HG02885 (cell line): Measurements from ENCODE around the gene CEP78.

ENCODE experiments used
- ATAC-seq: cut with Tn5 transposase; IDR thresholded peaks from one replicate; pipeline ENCODE4 v1.9.1; 2021; ENCODE audit warnings: mild to moderate bottlenecking; ENCODE audit not compliant: unreplicated experiment, poor library complexity

CEP78 gene

DNA sequence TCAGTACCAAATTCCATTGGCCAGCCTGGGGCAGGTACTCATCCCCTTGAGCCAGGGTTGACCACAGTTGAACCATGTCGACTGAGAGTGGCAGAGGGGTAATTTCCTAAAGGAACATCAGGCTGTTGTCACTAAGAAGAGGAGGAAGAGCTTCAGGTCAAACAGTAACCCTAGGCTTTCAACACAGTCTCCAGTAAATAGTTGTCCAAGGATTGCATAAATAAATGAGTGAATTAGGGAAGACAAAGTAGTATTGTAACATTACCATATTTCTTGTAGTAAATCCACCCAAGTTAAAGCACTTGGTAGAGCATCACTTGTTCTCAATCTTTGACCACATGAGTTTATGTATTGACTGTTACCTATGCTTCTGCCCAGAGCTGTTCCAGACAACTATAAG, 68.5 kb downstream of the CEP78 start:
- no peak for ATAC-seq

DNA sequence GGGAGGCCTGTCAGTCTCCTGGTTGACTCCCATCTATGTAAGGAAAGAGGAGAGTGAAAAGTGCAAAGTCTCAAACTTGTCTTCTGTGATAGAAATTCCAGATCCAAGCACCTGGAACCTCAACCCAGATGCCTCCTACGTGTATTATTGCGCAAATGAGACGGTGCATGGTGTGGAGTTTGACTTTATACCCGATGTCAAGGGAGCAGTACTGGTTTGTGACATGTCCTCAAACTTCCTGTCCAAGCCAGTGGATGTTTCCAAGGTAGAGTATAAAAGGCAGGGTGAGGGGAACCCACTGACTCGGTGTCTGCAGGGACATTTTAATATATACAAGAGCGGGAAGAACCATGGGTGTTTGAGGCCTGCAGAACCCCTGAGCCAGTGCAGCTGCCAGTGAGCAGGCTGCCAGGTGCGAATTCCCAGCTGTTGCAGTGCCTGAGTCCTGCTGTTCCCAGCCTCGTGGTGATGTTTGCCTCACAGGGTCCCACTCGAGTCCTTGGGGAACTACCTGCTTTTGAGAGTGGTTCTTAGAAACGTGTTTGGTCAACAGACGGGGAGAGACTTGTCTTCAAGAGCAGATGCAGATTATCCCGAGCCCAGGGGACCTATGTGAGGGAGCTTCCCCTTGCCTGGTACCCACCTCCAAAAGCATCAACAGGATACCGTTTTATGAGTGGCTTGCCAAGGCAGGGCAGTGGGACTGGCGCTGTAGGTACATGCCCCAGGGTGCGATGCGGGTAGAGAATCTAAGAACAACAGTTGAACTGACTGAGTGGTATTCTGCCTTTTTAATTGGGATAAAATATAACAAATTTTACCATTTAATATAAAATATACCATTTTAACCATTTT, 70.6 kb downstream of the CEP78 start:
- ATAC-seq = no peak

DNA sequence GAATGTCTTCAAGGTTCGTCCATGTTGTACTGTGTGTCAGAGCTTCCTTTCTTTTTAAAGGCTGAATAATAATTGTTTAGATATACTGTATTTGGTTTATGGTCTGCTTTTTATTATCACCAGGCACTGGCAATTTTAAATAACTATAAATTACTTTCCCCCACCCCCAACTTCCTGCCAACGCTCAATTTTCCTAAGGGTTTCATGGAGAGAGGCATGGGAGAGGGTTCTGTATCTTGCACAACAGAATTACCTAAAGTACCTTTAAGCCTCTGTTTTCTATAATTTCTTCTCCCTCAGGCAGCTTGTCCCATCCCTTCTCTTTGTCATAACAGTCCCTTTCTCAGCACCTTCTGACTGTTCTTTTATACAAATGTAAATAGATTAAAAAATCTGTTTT, 71.5 kb downstream of the CEP78 start:
- no peak for ATAC-seq

DNA sequence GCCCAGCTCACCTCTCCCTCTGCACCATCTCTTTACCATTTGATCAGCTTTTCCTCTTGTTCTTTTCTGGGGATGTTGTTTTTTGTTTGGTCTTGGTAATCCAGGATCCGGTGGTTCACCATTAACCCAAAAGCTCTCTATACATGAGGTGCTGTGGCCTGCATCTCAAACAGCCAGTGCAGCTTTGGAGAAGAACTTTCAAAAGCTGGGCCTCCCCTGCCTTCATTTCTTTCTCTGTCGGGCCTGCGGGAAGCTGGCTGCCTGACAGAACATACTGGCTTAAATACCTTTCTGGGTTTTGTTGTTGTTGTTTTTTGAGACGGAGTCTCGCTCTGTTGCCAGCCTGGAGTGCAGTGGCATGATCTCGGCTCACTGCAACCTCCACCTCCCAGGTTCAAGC, 73.2 kb downstream of the CEP78 start:
- no peak for ATAC-seq

DNA sequence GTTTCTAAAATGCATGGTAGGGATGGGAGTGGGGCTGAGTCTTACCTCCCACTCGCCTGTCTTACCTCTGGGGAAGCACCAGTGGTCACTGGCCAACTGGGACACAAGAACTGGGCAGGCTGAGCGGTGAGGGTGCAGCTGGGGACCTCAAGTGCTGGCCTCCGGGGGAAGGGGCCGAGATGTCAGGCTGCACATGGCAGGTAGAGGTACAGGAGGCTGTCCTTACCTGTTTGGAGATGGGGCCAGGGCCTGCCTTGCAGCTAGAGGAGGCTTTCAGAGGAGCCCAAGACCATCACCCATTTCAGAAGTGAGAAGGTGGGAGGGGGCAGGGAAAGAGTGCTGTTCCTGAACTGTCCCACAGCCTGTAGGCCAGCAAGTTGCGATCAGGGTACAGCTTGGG, 75.2 kb downstream of the CEP78 start:
- no peak for ATAC-seq

DNA sequence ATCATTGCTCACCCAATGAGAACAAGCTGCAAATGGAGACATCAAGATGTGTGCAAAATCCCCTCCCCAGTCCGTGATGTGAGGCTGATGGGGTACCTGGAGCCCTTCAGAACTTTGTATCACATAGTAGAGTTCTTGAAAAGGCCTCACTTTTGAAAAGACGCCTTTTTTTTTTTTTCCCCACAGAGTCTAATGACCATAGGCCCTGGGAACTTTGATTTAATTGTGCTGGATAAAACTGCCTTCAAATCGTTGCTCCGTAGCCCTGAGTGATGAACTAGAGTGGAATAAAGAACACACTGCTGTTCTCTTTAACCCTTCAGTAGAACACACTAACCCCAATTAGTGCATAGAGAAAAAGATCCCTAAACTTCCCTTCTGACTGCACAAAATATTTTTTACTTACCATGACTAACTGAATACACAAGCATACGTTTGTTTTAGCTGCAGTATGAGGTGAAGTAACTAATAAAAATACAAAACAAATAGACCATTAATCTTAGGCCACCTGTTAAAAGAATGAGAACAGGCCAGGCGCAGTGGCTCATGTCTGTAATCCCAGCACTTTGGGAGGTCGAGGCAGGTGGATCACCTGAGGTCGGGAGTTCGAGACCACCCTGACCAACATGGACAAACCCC, 76.1 kb downstream of the CEP78 start:
- no peak for ATAC-seq

DNA sequence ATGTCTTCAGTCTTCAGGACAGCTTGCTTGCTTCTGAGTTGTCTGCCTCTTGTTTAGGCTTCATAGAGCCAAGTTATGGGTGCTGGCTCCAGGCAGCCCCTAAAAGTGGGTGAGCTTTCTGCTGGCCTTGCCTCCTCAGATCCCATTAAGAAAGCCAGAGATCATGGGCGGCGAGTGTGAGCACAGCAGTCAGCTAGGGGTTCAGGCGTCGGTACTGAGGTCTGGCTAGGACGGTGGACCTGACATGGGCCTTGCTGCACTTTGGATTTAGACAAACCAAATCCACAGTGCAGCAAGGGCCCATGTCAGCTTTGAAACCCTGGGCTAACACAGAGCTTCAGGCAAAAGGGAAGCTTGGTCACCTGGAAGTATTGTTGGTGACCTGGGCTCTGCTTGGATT, 78.7 kb downstream of the CEP78 start:
- ATAC-seq = no peak

DNA sequence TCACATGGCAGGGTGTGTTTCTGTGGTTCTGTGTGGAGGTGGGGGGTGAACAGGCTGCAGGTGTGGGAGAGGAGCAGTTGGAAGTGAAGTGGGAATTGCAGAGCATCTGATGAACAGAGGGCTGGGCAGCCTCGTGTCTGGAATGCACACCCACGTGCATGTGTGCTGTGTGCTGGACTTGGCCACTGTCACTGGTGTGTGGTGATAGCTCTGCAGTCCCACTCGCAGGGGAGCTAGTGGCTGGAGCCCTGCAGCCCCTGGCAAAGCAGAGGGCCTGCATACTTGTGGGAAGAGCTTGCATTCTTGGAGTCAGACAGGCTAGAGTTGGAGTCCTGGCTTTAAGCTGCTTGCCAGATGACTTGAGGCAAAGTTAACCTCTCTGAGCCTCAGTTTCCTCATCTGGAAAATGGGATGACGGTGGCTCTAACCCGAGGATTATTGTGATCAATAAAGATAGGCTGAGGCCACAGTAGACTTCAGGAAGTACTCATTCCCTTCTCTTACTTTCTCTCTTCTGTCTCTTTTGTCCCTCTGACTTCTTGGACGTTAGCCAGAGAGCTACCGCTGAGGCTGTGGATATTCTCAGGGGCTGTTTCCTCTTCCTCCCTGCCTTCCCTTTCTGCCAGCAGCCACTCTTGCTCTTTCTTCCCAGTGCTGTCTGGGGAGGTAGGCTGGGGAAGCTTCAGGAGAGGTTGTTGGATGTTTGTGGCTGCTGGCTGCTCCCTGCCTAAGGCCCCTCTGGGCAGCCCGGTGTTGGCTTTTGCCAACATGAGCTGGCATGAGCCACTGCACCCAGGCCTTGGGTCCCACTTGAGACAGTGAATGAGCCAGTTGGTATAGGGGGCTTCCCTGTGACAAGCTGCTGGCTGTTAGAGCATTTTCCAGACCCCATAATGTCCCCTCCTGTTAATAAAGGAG, 79.3 kb downstream of the CEP78 start:
- ATAC-seq = no peak

DNA sequence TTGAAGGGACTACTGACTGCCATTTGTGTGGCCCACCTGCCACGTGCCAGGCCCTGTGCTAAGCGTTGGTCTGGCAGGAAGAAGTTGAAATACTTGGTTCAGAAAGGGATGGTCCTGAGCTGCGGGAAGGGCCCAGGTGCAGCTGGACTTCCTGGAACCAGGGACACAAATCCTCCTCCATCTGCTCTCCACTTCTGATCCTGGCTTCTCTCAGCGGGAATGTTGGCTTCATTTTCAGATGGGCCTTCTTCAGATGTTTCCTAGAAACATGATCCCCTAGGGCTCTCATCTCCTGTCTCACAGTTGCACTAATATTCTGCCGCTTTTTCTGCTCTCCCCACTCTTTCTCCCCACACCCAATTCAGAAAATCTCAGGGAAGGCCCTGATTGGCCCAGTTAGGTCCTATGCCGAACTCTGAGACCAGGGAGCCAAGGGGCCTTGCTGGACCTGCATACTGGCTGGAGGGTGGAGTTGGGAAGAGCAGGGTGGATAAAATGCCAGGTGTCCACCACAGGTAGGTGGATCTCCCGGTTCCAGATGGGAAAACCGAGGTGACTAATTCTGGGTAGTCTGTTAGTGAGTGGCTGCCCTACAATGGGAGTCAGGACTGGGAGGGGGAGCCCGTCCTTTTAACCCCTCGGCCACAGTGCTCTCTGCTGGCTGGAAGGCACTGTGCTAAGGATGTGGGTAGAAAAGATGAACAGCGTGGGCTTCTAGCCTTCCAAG, 80.5 kb downstream of the CEP78 start:
- ATAC-seq = no peak

DNA sequence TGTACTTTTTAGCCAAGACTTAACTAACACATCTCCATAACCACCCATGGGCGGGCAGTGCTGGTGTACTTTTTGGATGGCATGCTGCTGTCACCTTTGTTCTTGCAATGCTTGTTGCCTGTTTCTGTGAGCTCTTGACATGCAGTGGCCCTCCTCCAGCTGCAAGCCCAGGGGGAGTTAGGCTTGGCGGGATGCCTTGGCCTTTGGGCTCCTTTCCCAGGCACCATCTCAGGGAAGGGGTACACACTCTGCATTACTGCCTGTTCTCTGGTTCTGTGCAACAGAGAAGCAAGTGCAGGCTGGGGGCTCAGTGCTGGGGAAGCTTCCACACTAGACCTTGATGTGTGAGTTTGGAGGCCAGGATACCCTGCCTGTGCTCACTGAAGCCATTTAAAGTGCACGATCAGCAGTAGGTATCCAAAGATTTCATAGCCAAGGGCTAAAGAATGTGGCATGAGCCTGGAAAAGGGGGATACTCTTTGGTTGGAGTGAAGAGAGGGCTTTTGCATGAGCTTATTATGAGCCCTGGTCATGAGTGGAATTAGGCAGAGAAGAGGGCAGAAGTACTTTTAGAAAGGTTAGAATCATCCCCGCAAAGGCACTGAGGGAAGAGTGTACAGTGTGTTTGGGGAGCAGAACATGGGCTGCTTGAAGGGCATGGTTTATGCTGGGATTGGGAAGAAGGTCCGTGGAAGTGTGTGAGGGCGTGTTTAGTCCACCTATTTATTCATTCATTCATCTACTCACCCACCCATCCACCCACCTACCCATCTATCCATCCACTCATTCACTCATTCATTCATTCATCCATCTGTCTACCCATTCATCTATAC, 83.5 kb downstream of the CEP78 start:
- ATAC-seq = no peak

DNA sequence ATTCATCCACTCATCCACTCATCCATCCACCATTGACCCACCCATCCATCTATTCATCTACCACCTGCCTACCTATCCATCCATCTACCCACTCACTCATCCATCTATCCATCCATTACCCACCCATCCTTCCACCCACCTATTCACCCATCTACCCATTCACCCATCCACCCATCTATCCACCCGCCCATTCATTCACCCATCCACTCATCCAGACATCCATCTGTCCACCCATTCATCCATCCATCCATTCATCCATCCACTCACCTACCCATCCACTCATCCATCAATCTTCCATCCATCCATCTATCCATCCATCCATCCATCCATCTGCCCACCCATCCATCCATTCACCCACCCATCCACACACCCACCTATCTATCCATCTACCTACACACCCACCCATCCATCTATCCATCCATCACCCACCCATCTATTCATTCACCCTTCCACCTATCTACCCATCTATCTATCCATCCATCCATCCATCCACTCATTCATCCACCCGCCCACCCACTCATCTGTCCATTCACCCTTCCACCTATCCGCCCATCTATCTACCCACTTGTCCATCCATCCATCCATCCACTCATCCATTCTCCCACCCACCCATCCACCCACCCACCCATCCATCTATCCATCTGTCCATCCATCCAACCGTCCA, 84.3 kb downstream of the CEP78 start:
- ATAC-seq = no peak

DNA sequence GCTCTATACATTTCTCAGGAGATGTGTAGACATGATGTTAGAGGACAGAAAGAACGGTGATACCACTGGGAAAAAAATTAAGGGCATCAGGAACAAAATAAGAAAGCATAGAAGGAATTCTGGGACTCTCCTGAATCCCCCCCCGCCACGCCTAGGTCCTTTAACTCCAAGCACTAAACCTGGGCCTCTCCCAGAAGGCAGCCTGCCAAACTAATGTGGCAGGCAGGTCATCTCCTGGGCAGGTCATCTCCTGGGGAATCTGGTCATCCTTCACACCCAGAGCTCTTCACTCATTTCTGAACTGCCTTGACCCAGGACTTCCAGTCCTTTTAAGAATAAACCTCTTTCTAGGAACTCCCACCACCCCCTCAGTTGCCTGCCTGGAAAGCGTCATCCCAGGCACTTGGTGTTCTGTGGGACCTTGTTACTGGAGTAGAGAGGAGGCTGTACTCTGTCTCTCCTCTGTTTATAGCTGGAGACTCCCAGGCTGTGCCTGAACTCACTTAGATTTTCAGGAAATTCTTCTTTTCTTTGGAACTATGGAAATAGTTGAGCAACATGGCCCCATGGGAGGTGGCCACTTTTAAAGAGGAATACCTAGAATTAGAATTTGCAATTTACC, 85.1 kb downstream of the CEP78 start:
- ATAC-seq = no peak

DNA sequence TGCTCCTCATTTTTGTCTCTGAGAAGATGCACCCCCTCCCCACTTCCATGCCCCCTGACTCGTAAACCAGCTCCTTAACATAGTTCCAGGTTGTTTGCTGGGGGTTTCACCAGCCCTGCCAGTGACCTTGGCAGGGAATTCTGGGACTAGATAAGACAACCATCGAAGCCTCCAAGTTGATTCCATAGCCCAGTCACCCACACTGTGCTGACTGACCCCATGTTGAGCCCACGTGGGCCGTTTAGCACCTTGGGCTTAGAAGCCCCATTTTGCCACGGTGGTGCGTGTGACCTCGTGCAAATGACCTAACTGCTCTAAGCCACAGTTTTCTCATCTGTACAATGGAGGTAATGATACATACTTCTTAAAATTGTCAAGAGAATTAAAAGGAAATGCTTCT, 85.6 kb downstream of the CEP78 start:
- ATAC-seq = no peak

DNA sequence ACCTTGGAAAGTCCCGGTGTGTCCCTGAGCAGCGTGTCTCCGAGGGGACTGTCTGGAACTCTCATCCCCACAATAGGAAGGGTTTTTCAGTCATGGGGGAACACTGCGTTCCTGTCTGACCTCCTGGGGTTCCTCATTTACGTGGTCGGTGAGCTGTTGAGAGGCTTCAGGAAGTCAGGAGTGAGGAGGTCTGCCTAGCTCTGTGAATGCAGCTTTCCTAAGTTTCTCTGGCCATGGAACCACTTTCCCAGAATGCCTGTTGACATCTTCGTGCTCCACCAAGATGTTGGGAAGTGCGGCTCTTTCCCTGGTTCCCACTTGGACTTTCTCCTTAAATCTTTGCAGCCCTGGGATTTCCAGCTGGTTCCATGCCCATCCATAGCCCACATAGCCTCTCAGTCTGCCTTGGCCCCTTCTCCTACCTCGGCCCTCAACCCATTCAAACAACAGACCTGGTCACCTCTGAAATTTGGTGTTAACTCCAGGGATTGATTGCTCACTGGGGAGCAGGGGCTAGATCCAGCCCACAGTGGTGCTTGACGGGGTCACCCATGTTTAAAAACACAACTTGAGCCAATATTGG, 88.3 kb downstream of the CEP78 start:
- no peak for ATAC-seq

DNA sequence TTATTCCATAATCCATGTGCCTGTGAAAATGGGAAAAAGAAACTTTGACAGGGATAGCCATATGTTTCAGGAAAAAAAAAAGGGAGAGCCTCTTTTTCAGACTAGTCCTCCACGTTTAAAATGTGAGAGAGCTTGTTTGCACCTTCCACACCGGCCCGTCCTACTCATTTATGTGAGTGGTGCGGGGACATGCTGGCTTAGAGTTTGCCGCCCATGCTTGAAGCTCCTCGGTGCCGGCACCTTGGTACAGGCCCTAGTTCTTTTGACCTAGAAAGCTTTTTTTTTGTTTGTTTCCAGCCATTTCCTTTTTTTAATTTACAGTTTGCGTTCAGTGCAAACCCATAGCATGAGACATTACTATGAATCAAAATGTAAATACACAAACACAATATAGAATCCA, 88.8 kb downstream of the CEP78 start:
- no peak for ATAC-seq

DNA sequence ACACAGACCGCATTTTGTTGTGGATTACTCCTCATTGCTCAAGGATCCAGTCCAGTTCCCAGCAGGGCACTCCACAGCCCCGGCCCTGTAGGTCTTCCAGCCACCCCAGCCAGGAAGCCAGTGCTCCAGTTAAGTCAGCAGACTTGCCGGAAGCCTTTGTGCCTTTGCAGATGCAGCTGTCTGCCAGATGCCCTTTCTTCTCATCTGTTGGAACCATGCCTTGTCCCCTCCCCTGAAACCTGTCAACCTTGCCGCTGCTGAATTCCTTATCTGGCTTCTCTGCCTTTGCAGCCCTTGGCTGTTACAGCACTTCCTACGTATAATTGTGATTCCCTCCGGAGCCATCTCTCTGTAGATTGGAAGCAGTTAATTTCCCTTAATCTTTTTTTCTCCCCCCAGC, 89.5 kb downstream of the CEP78 start:
- no peak for ATAC-seq

DNA sequence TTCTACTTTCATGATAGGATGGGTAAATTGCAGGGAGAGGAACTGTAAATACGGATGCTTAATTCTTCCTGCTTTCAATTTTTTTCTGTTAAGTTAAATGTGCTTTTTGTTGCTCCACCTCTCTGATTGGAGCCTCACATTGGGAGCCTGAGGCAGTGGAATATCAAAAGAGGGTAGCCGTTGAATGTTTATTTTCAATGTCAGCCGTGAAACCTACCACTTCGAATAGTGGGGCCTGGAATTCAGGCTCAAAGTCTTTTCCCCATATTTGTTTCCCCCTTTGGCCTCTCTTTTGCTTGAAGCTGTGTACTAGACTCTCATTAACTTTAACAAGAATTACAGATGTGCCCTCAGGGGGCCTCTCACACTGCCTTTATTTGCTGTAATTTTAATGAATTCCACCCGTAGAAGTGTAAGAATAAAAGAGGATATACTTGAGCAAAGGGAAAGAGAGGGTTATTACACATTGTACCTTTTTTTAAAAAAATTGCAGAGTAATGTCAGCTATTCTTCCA, 90.0 kb downstream of the CEP78 start:
- no peak for ATAC-seq

DNA sequence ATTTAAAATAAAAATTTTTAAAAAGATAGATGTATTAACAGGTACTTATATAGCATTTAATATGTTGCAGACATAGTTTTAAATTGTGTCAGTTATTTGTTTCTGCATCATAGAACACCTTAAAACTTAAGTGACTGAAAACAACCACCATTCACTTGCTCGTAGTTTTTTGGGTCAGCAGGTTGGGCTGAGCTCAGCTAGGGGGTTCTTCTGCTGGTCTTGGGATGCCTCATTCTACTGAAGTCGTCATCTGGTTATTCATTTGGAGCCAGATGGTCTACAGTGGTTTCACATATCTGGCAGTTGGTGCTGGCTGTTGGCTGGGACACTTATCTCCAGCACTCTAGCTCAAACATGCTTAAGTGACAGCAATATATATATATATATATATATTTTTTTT, 90.7 kb downstream of the CEP78 start:
- no peak for ATAC-seq
